Activated CD4-positive, alpha-beta T cell treated with anti-CD3 and anti-CD28 coated beads, Interleukin-2, amount 50 U/mL, for 4 hours (primary cell): ENCODE data around the gene SESTD1.
A peak's percentile ranks its signal among the peaks of the same experiment; 100 is the strongest.
"Not testable (repeated sequence)": the region's sequence is repeated elsewhere in the genome, so short reads cannot be mapped to it uniquely, and the experiment has no call there.

Source experiments
- DNase-seq, 2 experiments: peaks; one replicate each; pipeline ENCODE4 v3.0.0-alpha.2; 2020

SESTD1 gene

DNA sequence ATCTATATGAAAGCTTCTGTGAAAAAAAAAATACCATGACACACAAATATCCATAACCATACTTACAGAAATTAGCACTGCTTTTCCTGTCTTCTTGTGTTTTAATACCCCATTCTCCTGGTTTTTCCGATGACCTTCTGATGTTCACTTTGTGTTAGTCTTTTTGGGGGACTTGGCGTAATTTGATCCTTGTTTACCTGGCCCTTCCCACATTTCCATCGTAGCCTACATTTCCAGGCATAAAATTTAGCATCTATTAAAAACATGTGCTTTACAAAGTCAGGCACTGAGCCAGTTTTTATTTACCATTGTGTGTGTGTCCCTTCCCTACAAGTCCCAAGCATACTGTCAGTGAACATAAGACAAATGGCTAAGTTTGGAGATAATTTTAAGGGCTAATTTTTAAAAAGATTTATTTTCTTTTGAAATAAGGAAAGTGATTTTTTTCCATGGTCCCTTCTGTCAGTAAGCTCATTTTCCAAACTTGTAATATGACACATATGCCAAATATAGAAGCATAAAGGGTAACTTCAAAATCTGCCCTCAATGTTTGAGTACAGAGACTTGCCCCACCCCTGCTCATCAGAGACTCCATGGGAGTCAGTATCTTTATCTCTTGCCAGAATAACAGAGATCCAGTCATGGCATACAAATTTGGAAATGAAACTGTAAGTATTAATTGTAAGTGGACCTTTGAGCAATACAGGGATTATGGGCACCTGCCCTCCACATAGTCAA lies 27.3 kb downstream of the SESTD1 start:
- no peak for DNase-seq

DNA sequence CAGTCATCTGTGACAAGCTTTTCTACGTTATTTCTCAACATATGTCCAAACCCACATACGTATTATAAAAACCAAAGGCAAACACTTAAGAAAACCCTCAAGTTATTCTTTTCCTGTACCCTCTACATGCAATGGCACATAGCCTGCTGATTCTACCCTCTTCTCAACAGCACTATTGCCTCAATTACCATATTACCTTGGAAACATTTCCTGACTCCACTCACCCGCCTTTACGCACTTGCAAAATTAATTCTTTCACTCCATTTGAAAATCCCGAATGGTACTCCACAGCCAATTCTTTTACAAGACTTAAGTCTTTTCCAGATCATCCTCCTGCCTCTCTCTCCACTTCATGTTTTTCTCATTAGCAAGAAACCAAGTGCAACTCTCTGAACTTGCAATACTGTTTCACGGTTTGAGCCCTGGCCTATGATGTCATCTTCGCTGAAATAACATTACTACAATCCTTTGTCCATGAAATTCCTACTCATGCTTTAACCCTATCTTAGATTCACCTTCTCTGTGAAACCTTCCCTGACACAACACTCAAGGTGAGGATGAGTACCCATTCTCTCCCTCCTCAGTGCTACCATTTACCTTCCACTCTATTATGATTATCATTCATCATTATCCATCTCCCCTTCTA lies 29.0 kb downstream of the SESTD1 start:
- DNase-seq = no peak

GRCh38 chr2:179234658-179235240 lies 29.9 kb downstream of the SESTD1 start:
- DNase-seq = no peak

GRCh38 chr2:179233626-179234430 lies 30.8 kb downstream of the SESTD1 start:
- no peak for DNase-seq

DNA sequence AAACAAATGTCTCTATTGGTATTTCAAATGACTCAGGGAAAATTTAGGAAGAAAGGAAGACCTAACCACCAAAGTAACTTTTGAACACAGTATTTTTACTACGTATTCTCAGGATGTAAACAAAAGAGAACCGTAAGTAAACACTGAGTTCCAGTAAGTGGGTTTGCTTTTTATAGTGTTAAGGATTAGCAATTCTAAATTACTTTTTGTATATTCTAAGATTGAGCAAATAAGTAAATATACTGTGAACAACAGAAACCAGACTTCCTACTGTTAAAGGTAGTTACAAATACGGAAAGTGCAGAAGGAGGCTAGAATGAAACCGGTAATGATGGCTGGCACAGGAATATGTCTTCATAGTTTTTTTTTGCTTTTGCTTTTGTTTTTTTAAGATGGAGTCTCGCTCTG lies 31.5 kb downstream of the SESTD1 start:
- no peak for DNase-seq

GRCh38 chr2:179226961-179227259 lies 37.7 kb downstream of the SESTD1 start:
- DNase-seq = no peak

GRCh38 chr2:179226203-179226960 lies 38.2 kb downstream of the SESTD1 start:
- no peak for DNase-seq

- DNase-seq = no peak
Observed at GRCh38 chr2:179224361-179224760, 40.3 kb downstream of the SESTD1 start.

DNA sequence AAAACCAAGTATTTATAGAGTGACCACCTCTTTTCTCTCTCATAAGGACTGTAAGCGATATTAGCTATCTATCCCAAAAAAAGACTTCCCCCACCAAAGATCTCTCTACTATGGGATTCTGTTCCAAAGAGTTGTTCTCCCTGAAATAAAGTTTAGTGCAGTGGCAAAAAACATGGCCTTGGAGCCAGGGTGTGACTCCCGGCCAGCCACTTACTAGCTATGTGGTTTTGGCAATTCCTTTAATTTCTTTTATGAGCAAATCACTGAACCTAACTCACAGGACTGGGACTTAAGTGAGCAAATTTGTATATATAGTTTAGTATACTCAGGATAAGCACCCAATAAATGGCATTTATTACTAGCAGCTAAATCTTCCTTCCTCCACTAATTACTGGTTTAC lies 42.6 kb downstream of the SESTD1 start:
- no peak for DNase-seq

DNA sequence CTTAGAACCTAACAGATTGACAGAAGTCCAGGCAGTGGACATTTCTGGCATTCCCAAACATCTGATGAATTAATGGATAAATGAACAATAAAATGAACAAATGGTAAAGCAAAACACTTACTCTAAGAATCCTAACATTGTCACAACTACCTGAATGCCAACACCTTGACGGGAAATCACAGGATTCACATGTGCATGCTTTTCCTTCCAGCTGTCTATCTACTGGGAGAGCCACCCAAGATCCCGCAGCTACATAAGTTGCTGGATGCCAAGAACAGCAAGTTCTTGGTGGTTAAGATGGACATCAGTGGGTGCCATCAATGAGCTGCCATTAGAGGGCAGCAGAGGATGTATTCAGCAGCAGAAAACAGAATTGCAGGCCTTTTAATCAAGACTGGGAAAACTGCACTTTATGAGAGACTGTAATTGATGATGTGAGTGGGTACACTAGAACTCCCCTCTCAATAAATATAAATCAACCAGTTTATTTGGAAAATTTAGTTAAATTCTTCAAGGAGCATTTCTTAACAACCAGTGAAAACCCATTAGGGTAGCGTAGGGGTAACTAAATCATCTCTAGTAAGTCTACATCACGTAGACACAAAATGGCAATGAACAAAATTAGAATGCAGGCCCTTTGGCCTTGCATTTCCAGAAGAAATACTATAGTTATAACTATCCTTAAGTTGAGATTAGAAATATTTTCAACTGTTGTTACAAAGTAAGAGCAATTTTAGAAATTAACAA lies 45.6 kb downstream of the SESTD1 start:
- DNase-seq = peak; percentile 33 to 43

DNA sequence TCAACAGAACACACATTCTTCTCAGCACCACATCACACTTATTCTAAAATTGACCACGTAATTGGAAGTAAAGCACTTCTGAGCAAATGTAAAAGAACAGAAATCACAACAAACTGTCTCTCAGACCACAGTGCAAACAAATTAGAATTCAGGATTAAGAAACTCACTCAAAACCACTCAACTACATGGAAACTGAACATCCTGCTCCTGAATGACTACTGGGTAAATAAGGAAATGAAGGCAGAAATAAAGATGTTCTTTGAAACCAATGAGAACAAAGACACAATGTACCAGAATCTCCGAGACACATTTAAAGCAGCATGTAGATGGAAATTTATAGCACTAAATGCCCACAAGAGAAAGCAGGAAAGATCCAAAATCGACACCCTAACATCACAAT lies 50.0 kb downstream of the SESTD1 start:
- DNase-seq = not testable (repeated sequence)

DNA sequence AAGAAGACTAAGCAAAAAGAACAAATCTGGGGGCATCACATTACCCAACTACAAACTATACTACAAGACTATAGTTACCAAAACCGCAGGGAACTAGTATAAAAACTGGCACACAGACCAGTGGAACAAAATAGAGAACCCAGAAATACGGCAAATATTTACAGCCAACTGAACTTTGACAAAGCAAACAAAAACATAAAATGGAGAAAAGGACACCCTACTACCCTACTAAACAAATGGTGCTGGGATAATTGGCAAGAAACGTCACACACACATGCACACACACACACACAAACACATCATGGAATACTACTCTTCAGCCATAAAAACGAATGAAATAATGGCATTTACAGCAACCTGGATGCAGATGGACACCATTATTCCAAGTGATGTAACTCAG lies 53.3 kb downstream of the SESTD1 start:
- DNase-seq = no peak

DNA sequence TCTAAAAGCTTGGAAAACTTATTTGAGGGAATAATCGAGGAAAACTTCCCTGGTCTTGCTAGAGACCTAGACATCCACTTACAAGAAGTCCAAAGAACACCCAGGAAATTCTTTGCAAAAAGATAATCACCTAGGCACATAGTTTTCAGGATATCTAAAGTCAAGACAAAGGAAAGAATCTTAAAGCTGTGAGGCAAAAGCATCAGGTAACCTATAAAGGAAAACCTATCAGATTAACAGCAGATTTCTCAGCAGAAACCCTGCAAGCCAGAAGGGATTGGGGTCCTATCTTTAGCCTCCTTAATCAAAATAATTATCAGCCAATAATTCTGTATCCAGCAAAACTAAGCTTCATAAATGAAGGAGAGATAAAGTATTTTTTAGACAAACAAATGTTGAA lies 56.4 kb downstream of the SESTD1 start:
- DNase-seq = not testable (repeated sequence)

DNA sequence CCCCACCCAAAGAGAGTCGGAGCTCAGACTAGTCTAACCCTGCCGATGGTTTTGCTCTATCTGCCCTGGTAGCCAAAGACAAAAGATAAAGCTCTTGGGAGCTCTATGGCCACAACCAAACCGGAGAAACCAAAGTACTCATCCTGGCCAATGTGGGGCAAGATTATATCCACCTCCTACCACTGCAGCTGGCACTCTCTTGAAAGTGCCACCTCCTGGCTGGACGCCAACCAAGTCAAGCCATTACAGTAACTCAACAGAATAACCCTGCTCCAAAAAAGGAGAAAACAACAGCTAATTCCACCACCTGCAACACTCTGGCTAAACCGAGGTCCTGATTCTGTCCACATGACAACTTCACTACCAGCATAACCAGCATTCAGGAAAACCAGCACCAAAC lies 57.6 kb downstream of the SESTD1 start:
- no peak for DNase-seq

DNA sequence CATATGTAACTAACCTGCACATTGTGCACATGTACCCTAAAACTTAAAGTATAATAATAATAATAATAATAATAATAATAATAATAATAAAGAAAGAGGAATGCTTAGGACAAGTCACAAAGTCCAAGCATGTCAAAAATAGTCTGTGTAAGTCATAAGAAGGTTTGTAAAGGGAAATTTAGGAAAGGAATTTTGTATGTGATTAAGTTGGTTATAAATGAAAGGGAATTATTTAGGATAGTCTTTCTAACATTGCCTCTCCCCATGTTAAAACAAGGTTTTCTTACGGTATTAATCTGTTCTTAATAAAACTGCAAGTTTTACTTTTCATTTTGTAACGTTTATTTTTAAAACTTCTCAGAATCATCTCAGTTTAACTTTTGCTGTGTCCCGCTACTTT lies 62.8 kb downstream of the SESTD1 start:
- no peak for DNase-seq

- DNase-seq = not testable (repeated sequence)
Observed at GRCh38 chr2:179195926-179196590, 68.6 kb downstream of the SESTD1 start.

DNA sequence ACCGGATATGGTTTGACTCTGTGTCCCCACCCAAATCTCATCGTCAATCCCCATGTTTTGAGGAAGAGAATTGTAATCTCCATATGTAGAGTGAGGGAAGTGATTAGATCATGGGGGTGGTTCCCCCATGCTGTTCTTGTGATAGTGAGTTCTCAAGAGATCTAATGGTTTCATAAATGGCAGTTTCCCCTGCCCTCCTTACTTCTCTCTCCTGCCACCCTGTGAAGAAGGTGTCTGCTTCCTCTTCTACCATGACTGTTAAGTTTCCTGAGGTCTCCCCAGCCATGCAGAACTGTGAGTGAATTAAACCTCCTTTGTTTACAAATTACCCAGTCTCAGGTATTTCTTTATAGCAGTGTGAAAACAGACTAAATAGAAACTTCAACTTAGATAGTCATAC lies 69.5 kb downstream of the SESTD1 start:
- DNase-seq = no peak

- DNase-seq = no peak
Observed at GRCh38 chr2:179193759-179194394, 70.8 kb downstream of the SESTD1 start.

GRCh38 chr2:179191110-179191509 lies 73.5 kb downstream of the SESTD1 start:
- no peak for DNase-seq

GRCh38 chr2:179186126-179186525 lies 78.5 kb downstream of the SESTD1 start:
- no peak for DNase-seq

DNA sequence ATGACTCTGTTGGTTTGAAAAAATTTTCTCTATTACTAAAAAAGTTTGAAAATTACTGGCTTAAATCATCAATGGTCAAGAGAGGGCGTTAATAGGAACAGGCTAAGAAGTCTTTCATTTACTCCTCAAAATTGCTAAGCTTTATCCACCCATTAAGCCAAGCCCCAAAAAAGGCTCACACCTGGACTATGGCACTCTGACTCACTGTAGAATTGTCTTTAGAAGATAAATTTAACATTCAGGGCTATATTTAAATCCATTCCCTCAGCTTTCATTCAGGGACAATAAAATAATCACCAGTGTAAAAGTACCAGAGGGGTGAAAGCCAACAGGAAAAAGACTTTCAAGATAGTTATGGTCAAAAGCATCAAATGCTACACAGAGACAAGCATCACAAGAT lies 80.0 kb downstream of the SESTD1 start:
- DNase-seq = no peak
